Vagina (tissue), 2 donors: ENCODE measurements around the gene TTC28.

ENCODE experiments used
- POLR2A ChIP-seq, 2 donors: fragments of 450-650 bp; IDR thresholded peaks; one replicate each; pipeline ENCODE4 v1.6.1; 2017; ENCODE audit warnings: antibody characterized with exemption in 2 of 2, mild to moderate bottlenecking in 2 of 2, moderate library complexity in 2 of 2
- POLR2AphosphoS5 ChIP-seq, 2 donors: sonication (generic); formaldehyde crosslinking; IDR thresholded peaks; one replicate each; pipeline ENCODE4 v1.9.0; 2017; ENCODE audit warnings: antibody characterized with exemption in 2 of 2, mild to moderate bottlenecking in 2 of 2, low read depth in 1 of 2; ENCODE audit not compliant: insufficient read depth in 1 of 2
- TF ChIP-seq, protein P1 (sequence below), 3 experiments: fragments of 450-650 bp in 2 of 3; fragments of 200-600 bp in 1 of 3; sonication (generic) in 1 of 3; IDR thresholded peaks; one replicate each; pipeline ENCODE4 v1.5.1; 2017 to 2019; ENCODE audit warnings: antibody characterized with exemption in 3 of 3, mild to moderate bottlenecking in 2 of 3, moderate library complexity in 2 of 3

DNA sequence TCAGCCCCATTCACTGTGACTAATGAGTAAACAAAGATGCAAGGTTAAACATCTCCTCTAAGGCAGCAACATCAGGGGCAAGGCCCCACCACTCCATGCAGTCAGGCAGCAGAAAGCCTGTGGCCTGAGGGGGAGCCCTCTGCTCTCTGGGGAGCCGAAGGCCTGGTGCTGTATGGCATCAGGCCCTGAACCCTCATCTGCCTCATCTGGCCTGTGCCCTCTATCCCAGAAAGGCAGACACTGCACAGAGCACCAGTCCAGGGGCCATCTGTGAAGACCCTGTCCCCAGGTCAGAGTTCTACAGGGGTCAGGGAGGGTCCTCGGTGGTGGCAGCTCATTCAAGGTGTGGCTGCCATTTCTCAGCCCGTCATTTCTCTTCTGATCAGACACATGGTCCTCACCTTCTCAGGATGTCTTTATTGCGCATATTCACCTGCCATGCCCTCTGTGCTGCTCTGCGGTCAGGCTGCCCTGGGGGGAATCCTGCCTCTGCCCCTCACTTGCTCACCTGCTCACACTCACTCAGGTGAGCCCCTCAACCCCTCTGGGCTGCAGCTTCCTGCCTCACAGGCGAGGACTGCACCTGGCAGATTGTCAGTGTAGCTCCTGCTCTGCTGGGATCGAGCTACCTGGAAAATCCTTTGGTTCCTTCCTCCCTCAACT lies 657.5 kb downstream of the TTC28 start:
- TF ChIP-seq, protein P1, sequence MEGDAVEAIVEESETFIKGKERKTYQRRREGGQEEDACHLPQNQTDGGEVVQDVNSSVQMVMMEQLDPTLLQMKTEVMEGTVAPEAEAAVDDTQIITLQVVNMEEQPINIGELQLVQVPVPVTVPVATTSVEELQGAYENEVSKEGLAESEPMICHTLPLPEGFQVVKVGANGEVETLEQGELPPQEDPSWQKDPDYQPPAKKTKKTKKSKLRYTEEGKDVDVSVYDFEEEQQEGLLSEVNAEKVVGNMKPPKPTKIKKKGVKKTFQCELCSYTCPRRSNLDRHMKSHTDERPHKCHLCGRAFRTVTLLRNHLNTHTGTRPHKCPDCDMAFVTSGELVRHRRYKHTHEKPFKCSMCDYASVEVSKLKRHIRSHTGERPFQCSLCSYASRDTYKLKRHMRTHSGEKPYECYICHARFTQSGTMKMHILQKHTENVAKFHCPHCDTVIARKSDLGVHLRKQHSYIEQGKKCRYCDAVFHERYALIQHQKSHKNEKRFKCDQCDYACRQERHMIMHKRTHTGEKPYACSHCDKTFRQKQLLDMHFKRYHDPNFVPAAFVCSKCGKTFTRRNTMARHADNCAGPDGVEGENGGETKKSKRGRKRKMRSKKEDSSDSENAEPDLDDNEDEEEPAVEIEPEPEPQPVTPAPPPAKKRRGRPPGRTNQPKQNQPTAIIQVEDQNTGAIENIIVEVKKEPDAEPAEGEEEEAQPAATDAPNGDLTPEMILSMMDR (IDR thresholded peaks at IDR 0.05), result no peak
- TF ChIP-seq POLR2A (IDR thresholded peaks at IDR 0.05) (no peak), POLR2AphosphoS5 (IDR thresholded peaks at IDR 0.05; ENCODE audit: insufficient read depth in 1 of 2, low read depth in 1 of 2) (no peak)
